OCI-LY1 (cell line): ENCODE results near the gene CYTH2.

Source experiments
- CTCF ChIP-seq: fragments of 200-600 bp; sonication (generic), shearing (Covaris generic); IDR thresholded peaks from 2 replicates; pipeline ENCODE4 v1.5.1; 2017; ENCODE audit warnings: mild to moderate bottlenecking, antibody characterized with exemption, low read length, moderate library complexity, mixed read lengths
- EZH2 ChIP-seq: fragments of 200-600 bp; sonication (generic), shearing (Covaris generic); IDR thresholded peaks from 2 replicates; pipeline ENCODE4 v1.8.0; 2017; ENCODE audit warnings: borderline replicate concordance, mixed run types, mild to moderate bottlenecking, antibody characterized with exemption, low read length, moderate library complexity, mixed read lengths

DNA sequence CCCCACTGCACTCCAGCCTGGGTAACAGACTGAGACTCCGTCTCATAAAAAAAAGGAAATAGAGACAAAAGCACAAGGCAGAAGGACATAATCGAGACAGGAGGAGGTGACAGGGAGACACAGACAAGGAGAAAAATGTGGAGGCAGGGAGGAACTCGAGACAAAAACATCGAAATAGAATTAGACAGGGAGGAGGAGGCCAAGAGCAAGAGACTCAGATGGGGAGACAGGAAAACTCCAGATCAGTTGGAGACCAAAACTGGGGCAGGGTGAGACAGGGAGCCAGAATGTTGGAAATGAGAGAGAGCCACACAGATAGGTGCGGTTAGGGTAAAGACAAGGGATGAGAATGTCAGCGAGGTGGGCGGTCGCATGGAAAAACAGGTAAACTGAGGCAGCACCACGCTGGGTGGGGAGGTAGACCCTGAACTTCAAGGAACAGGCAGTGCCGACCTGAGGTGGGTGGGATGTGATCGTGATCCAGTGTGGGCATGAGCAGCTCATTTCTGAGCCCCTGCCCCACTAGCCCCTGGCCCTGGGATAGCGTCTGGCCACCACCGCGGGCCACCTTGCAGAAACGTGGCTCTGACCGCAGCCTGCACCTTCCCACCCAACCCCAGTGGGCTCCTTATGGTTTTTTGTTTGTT lies 15.2 kb downstream of the CYTH2 start:
- TF ChIP-seq CTCF (no peak), EZH2 (no peak)
